ENCODE measurements around the gene CUL4A.

Gene CUL4A

DNA sequence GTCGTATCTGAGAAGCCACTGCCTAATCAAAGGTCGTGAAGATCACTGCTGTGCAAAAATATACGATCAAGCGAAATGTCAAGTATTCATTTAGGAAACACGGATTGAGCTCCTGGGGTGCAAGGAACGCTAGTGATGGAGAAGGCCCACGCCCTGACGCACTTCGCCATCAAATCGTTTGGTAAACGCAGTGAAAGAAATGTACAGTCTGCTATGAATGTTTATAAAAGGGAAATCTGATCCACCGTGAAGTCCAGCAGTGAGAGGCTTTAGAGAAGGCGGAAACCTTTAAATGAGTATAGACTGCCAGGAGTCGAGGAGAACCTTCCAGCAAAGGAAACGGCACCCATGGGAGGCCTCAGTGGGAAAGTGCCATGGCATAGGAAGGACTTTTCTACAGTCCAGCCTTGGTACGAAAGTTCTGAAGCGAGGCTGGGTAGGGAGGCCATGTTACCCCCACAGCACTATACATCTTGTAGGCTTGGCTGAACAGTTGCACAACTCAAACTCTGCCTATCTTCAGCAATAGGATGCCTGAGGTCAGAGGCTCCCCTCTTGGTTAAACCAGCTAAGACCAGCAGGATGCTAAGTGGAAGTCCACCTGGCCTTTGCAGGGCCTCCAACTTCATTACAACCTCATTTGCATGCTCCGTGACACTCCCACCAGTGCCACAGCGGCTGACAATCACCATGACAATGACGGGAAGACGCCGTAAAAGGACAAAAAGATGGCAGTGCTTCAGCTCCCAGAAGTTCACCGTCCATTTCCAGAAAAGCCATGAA lies 21.3 kb upstream of the CUL4A start:
- Histone ChIP-seq H3K4me3 (ENCODE audit: low read length, poor library complexity, severe bottlenecking) (no peak overlapping the region), H3K4me2 (ENCODE audit: low read depth, low read length, poor library complexity, severe bottlenecking) (no peak overlapping the region), H3K27me3 (ENCODE audit: insufficient read depth, low read length, poor library complexity, severe bottlenecking) (no peaks in the 10 kb centered on the region), H3F3A (ENCODE audit: low read depth) (no peaks in the 10 kb centered on the region), H3K9me2 (replicated peaks; ENCODE audit: low read depth, low read length) (no peaks in the 10 kb centered on the region), H3K79me2 (ENCODE audit: insufficient read depth, low read length) (no peaks in the 10 kb centered on the region), H3K4me1 (ENCODE audit: insufficient read depth, low read length, poor library complexity, severe bottlenecking) (no peaks in the 10 kb centered on the region), H3K36me3 (ENCODE audit: insufficient read depth, low read length) (peaks cover 52% of the 10 kb centered on the region; the same call in 1 of the 2 replicates), H2AFZ (ENCODE audit: low read length) (no peak overlapping the region), H4K20me1 (ENCODE audit: insufficient read depth, low read length, poor library complexity, severe bottlenecking) (no peaks in the 10 kb centered on the region), H3K9ac (ENCODE audit: low read depth, low read length, poor library complexity, severe bottlenecking) (no peak overlapping the region), H3K9me3 (ENCODE audit: insufficient read depth, low read depth, low read length) (no peaks in the 10 kb centered on the region)
- no peak for TF ChIP-seq EZH2phosphoT487 (IDR thresholded peaks at IDR 0.05; ENCODE audit: borderline replicate concordance)
- TF ChIP-seq, protein P1, sequence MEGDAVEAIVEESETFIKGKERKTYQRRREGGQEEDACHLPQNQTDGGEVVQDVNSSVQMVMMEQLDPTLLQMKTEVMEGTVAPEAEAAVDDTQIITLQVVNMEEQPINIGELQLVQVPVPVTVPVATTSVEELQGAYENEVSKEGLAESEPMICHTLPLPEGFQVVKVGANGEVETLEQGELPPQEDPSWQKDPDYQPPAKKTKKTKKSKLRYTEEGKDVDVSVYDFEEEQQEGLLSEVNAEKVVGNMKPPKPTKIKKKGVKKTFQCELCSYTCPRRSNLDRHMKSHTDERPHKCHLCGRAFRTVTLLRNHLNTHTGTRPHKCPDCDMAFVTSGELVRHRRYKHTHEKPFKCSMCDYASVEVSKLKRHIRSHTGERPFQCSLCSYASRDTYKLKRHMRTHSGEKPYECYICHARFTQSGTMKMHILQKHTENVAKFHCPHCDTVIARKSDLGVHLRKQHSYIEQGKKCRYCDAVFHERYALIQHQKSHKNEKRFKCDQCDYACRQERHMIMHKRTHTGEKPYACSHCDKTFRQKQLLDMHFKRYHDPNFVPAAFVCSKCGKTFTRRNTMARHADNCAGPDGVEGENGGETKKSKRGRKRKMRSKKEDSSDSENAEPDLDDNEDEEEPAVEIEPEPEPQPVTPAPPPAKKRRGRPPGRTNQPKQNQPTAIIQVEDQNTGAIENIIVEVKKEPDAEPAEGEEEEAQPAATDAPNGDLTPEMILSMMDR (conservative IDR thresholded peaks at IDR 0.05; ENCODE audit: low read length) = no peak

DNA sequence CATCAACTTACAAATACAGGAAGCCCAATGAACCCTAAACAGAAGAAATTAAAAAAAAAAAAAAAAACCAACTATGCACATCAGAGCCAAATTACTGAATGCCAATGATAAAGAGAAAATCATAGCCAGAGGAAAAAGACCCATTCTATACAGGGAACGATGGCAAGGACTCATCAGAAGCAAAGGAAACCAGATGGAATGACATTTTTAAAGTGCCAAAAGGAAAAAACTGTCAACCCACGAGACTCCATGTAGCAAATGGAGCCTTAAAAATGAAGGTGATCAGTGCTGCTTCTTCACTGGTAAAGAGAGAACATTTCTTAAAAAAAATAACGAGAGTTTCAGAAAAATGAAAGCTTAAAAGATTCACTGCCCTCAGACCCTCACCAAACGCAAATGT lies 19.2 kb upstream of the CUL4A start:
- TF ChIP-seq, protein P1 (conservative IDR thresholded peaks at IDR 0.05; ENCODE audit: low read length) = no peak
- TF ChIP-seq EZH2phosphoT487 (IDR thresholded peaks at IDR 0.05; ENCODE audit: borderline replicate concordance) = no peak
- H4K20me1 ChIP-seq (ENCODE audit: insufficient read depth, low read length, poor library complexity, severe bottlenecking) = no peaks in the 10 kb centered on the region
- no peaks in the 10 kb centered on the region for H3K9me2 ChIP-seq (replicated peaks; ENCODE audit: low read depth, low read length)
- no peaks in the 10 kb centered on the region for H3K27me3 ChIP-seq (ENCODE audit: insufficient read depth, low read length, poor library complexity, severe bottlenecking)
- no peak overlapping the region for H3K4me3 ChIP-seq (ENCODE audit: low read length, poor library complexity, severe bottlenecking)
- no peaks in the 10 kb centered on the region for H3F3A ChIP-seq (ENCODE audit: low read depth)
- no peaks in the 10 kb centered on the region for H3K79me2 ChIP-seq (ENCODE audit: insufficient read depth, low read length)
- no peak overlapping the region for H3K9ac ChIP-seq (ENCODE audit: low read depth, low read length, poor library complexity, severe bottlenecking)
- no peak overlapping the region for H2AFZ ChIP-seq (ENCODE audit: low read length)
- no peaks in the 10 kb centered on the region for H3K9me3 ChIP-seq (ENCODE audit: insufficient read depth, low read depth, low read length)
- H3K36me3 ChIP-seq (ENCODE audit: insufficient read depth, low read length) = peaks cover 59% of the 10 kb centered on the region; the same call in 1 of the 2 replicates
- H3K4me1 ChIP-seq (ENCODE audit: insufficient read depth, low read length, poor library complexity, severe bottlenecking) = no peaks in the 10 kb centered on the region
- H3K4me2 ChIP-seq (ENCODE audit: low read depth, low read length, poor library complexity, severe bottlenecking) = no peak overlapping the region

DNA sequence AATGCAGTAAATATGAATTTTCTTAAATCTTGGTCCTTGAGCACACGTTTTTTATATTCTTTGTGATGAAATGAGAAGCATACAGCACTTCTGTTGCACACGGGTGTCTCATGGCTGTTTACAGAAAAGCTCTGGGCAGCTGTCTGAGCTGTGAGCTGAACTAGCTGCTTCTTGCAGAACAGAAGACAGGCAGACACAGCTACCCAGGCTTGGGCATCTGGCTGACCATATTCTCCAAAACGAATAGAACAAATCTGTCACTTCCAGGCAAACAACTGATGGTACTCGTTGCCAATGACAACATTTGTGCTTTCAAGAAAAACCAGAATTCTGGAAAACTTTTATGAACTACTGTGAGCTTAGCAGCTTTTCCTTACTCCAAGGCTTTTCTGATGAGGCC lies 17.1 kb upstream of the CUL4A start:
- no peaks in the 10 kb centered on the region for H3K9me2 ChIP-seq (replicated peaks; ENCODE audit: low read depth, low read length)
- peaks cover 78% of the 10 kb centered on the region; the same call in 1 of the 2 replicates for H3K36me3 ChIP-seq (ENCODE audit: insufficient read depth, low read length)
- H3K4me1 ChIP-seq (ENCODE audit: insufficient read depth, low read length, poor library complexity, severe bottlenecking) = no peaks in the 10 kb centered on the region
- H3F3A ChIP-seq (ENCODE audit: low read depth) = no peaks in the 10 kb centered on the region
- H3K79me2 ChIP-seq (ENCODE audit: insufficient read depth, low read length) = no peaks in the 10 kb centered on the region
- TF ChIP-seq, protein P1 (conservative IDR thresholded peaks at IDR 0.05; ENCODE audit: low read length) = no peak
- no peak for TF ChIP-seq EZH2phosphoT487 (IDR thresholded peaks at IDR 0.05; ENCODE audit: borderline replicate concordance)
- no peak overlapping the region for H3K9ac ChIP-seq (ENCODE audit: low read depth, low read length, poor library complexity, severe bottlenecking)
- no peaks in the 10 kb centered on the region for H3K27me3 ChIP-seq (ENCODE audit: insufficient read depth, low read length, poor library complexity, severe bottlenecking)
- H3K4me3 ChIP-seq (ENCODE audit: low read length, poor library complexity, severe bottlenecking) = no peak overlapping the region
- H4K20me1 ChIP-seq (ENCODE audit: insufficient read depth, low read length, poor library complexity, severe bottlenecking) = no peaks in the 10 kb centered on the region
- no peak overlapping the region for H2AFZ ChIP-seq (ENCODE audit: low read length)
- no peak overlapping the region for H3K4me2 ChIP-seq (ENCODE audit: low read depth, low read length, poor library complexity, severe bottlenecking)
- no peaks in the 10 kb centered on the region for H3K9me3 ChIP-seq (ENCODE audit: insufficient read depth, low read depth, low read length)
